ENCODE measurements around the gene VWF. TPM values are rescaled to one million over a fixed set of nuclear protein-coding genes. Genes with fewer than 3 reads are reported as not detected.

VWF gene
- total and polyA plus RNA-seq, 9 donors = 37.9 to 278 (median 107) TPM

DNA sequence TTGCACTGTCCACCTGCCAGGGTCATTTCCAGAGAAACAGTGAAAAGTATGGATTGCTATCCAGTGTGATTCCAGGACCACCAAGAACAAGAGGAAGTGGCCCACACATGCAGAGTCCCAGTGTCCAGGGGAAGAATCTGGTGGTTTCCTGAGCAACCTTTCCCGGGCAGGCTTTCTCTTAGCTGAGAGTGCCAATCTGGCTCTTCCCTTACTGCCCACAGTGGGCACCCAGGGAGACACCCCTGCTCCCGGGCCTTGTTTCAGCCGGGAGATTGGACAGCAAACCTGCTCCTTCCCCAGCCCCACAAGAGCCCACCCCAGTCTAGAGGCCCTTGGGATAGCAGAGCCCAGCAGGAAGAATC lies 62.1 kb downstream of the VWF start:
- WGBS, 3 donors = 78 to 81% (median 80%) methylated on average over 3 of the region's 3 CpGs

DNA sequence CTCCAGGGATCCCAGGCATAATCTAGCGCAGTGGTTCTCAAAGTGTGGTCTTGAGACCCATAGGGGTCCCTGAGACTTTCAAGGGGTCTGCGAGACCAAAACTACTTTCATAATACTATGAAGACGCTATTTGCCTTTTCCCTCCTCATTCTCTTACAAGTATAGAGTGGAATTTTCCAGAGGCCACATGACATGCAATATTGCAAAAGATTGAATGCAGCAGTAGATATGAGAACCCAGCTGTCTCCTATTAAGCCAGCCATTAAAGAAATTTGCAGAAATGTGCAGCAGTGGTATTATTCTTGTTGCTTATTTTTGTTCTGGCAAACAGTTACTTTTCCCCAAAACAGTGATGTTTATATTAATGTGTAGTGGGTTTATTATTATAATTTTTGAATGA lies 62.8 kb downstream of the VWF start:
- WGBS, 3 donors = 72 to 75% (median 74%) methylated on average over 3 of the region's 3 CpGs
- no peaks in the 10 kb centered on the region for H3K9me3 ChIP-seq
- intact Hi-C loops (cut with DNase I) = loop anchor here (5.0 to 10.0 kb wide), 3 partner anchors 133 to 223 kb away; no protein-coding TSS in a partner anchor
- no peak overlapping the region for H3K4me3 ChIP-seq
- H3K27me3 ChIP-seq = no peaks in the 10 kb centered on the region
- TF ChIP-seq POLR2A (IDR thresholded peaks at IDR 0.05) (no peak), EP300 (IDR thresholded peaks at IDR 0.05) (no peak)
- TF ChIP-seq, protein P1, sequence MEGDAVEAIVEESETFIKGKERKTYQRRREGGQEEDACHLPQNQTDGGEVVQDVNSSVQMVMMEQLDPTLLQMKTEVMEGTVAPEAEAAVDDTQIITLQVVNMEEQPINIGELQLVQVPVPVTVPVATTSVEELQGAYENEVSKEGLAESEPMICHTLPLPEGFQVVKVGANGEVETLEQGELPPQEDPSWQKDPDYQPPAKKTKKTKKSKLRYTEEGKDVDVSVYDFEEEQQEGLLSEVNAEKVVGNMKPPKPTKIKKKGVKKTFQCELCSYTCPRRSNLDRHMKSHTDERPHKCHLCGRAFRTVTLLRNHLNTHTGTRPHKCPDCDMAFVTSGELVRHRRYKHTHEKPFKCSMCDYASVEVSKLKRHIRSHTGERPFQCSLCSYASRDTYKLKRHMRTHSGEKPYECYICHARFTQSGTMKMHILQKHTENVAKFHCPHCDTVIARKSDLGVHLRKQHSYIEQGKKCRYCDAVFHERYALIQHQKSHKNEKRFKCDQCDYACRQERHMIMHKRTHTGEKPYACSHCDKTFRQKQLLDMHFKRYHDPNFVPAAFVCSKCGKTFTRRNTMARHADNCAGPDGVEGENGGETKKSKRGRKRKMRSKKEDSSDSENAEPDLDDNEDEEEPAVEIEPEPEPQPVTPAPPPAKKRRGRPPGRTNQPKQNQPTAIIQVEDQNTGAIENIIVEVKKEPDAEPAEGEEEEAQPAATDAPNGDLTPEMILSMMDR (IDR thresholded peaks at IDR 0.05) = no peak
- peaks cover 1% of the 10 kb centered on the region for H3K4me1 ChIP-seq (ENCODE audit: insufficient read depth)
- no peaks in the 10 kb centered on the region for H3K36me3 ChIP-seq
- no peak overlapping the region for H3K27ac ChIP-seq
- no peak for DNase-seq

More for the DNA sequence above, 62.1 kb downstream of the VWF start:
- Histone ChIP-seq H3K27me3 (no peaks in the 10 kb centered on the region), H3K4me3 (no peak overlapping the region), H3K9me3 (no peaks in the 10 kb centered on the region), H3K27ac (no peak overlapping the region), H3K4me1 (ENCODE audit: insufficient read depth) (no peaks in the 10 kb centered on the region), H3K36me3 (no peaks in the 10 kb centered on the region)
- intact Hi-C loops (cut with DNase I) = loop anchor here (5.0 to 10.0 kb wide), 3 partner anchors 132 to 222 kb away; no protein-coding TSS in a partner anchor
- DNase-seq = no peak
- no peak for TF ChIP-seq EP300 (IDR thresholded peaks at IDR 0.05)
- TF ChIP-seq, protein P1 (IDR thresholded peaks at IDR 0.05) = no peak
- TF ChIP-seq POLR2A (IDR thresholded peaks at IDR 0.05) = no peak

DNA sequence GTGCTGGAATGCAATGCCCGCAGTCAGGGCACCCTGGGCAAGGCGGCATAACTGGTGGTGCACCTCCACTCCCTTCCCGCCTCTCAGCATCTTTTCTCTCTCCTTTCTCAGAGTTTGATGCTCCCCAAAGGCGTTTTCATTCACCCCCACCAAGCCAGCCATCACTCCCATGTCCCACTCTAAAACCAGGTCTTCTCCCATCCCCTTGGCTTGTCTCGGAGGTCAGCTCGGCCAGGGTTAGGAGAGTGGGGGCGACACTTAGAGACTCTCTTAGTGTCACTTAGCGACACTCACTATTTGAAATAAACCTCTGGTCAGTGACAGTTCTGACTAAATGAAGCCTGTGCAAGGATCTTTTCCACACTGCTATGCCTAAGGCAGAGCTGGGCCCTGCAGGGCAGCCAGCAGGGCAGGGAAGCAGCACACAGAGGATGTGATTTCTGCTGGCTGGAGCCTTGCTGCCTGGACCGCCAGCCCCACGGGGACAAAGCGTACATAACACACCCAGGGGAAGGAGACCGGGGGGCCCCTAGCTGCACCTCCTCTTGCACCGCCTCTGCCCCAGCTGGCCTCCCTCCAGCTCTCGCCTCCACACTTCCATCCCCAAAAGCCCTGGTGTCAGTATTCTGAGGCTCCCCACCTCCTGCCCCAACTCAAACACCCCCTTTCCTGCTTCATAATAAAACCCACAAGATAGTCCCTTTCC lies 64.5 kb downstream of the VWF start:
- Histone ChIP-seq H3K4me3 (no peak overlapping the region), H3K9me3 (no peaks in the 10 kb centered on the region), H3K4me1 (ENCODE audit: insufficient read depth) (peaks cover 2% of the 10 kb centered on the region), H3K27ac (no peak overlapping the region), H3K36me3 (no peaks in the 10 kb centered on the region), H3K27me3 (no peaks in the 10 kb centered on the region)
- TF ChIP-seq EP300 (IDR thresholded peaks at IDR 0.05) (no peak), POLR2A (IDR thresholded peaks at IDR 0.05) (no peak)
- TF ChIP-seq, protein P1 (IDR thresholded peaks at IDR 0.05) = no peak
- no peak for DNase-seq
- intact Hi-C loops (cut with DNase I) = loop anchor here (5.0 to 10.0 kb wide), 3 partner anchors 135 to 225 kb away; no protein-coding TSS in a partner anchor
- 83 to 84% (median 83%) methylated on average over 14 of the region's 14 CpGs for WGBS, 3 donors

DNA sequence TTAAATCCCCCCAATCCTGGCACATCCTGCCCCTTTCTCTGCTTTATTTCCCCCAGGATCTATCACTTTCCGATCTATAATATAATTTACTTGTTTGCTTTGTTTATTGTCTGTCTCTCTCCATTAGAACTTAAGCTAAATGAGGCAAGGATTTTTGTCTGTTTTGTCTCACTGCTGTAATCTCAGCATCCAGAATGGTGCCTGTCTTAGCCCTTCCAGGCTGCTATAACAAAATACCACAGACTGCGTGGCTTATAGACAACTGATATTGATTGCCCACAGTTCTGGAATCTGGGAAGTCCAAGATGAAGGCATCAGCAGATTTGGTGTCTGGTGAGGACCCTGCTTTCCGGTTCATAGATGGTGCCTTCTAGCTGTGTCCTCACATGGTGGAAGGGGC lies 65.2 kb downstream of the VWF start:
- WGBS, 3 donors = 93 to 96% (median 93%) methylated on average over 3 of the region's 3 CpGs
- Histone ChIP-seq H3K27me3 (no peaks in the 10 kb centered on the region), H3K4me3 (no peak overlapping the region), H3K27ac (no peak overlapping the region), H3K36me3 (no peaks in the 10 kb centered on the region), H3K4me1 (ENCODE audit: insufficient read depth) (peaks cover 2% of the 10 kb centered on the region), H3K9me3 (no peaks in the 10 kb centered on the region)
- DNase-seq = no peak
- intact Hi-C loops (cut with DNase I) = no loop called here
- TF ChIP-seq, protein P1 (IDR thresholded peaks at IDR 0.05) = no peak
- TF ChIP-seq EP300 (IDR thresholded peaks at IDR 0.05) = no peak
- no peak for TF ChIP-seq POLR2A (IDR thresholded peaks at IDR 0.05)
